Prostate gland (tissue), 2 donors: Measurements from ENCODE around the gene FAM131B. TPM values are rescaled to one million over a fixed set of nuclear protein-coding genes. Genes with fewer than 3 reads are reported as not detected.
A peak's percentile ranks its signal among the peaks of the same experiment; 100 is the strongest.

Experiments used
- DNase-seq: peaks from one replicate; pipeline ENCODE4 v3.0.0-alpha.2; 2019; ENCODE audit warnings: low spot score
- H3K27ac ChIP-seq, 2 donors: fragments of 200-600 bp; sonication (generic); 2 replicates each; pipeline ENCODE4 v1.5.1; 2017 to 2019
- H3K27me3 ChIP-seq: fragments of 200-600 bp; sonication (generic); replicated peaks from 2 replicates; pipeline ENCODE4 v1.5.1; 2019; ENCODE audit not compliant: insufficient read depth
- H3K36me3 ChIP-seq, 2 donors: fragments of 200-600 bp; sonication (generic); 1 replicate in 1 of 2; 2 replicates in 1 of 2; pipeline versions ENCODE4 v1.5.1 to v1.8.1; 2017 to 2019
- H3K4me1 ChIP-seq: fragments of 200-600 bp; sonication (generic); replicated peaks from 2 replicates; pipeline ENCODE4 v1.5.1; 2019
- H3K4me3 ChIP-seq, 2 donors: fragments of 200-600 bp; sonication (generic); 2 replicates each; pipeline ENCODE4 v1.5.1; 2017 to 2019
- H3K9me3 ChIP-seq: fragments of 200-600 bp; sonication (generic); 2 replicates; pipeline ENCODE4 v1.5.1; 2017
- CTCF ChIP-seq, 4 experiments: fragments of 200-600 bp in 2 of 4; fragments of 450-650 bp in 2 of 4; sonication (generic) in 2 of 4; IDR thresholded peaks; 1 replicate in 3 of 4; 2 replicates in 1 of 4; pipeline ENCODE4 v1.5.1; 2016 to 2019; ENCODE audit warnings: antibody characterized with exemption in 4 of 4, mild to moderate bottlenecking in 2 of 4, moderate library complexity in 2 of 4
- POLR2A ChIP-seq: fragments of 450-650 bp; IDR thresholded peaks from one replicate; pipeline ENCODE4 v1.6.1; 2016; ENCODE audit warnings: antibody characterized with exemption, mild to moderate bottlenecking
- POLR2AphosphoS5 ChIP-seq: sonication (generic); formaldehyde crosslinking; IDR thresholded peaks from one replicate; pipeline ENCODE4 v1.6.1; 2017; ENCODE audit warnings: antibody characterized with exemption
- WGBS: methylation state at CpG from one replicate; pipeline ENCODE4 v1.1.5; 2018; 5-methylcytosine and 5-hydroxymethylcytosine counted together
- intact Hi-C: fragments of 100-400 bp; cut with DNase I; formaldehyde crosslinking; loops from one replicate; pipeline ENCODE4 v1.14.2; 2022
- total RNA-seq, 2 donors: library from RNA; depleted of rRNA; stranded (reverse); fragments of >200 nt; gene quantifications; one replicate each; pipeline ENCODE4 v1.1.0, GENCODE V29; 2016

FAM131B gene
- total RNA-seq, 2 donors from 2014 or later = 0.32 to 1.2 TPM

GRCh38 chr7:143388051-143388450, 25.5 kb upstream of the FAM131B start:
- Histone ChIP-seq H3K36me3 (peaks cover 0 to 12% of the 10 kb centered on the region in 2 donors), H3K27ac (no peak overlapping the region), H3K27me3 (no peaks in the 10 kb centered on the region), H3K9me3 (no peaks in the 10 kb centered on the region), H3K4me3 (no peak overlapping the region), H3K4me1 (no peaks in the 10 kb centered on the region)
- DNase-seq = no peak
- TF ChIP-seq POLR2AphosphoS5 (no peak), POLR2A (no peak), CTCF (IDR thresholded peaks at IDR 0.05) (no peak)
- WGBS = 77% methylated on average over 10 of the region's 10 CpGs
- intact Hi-C loops = no loop called here

- intact Hi-C loops = no loop called here
- TF ChIP-seq POLR2A = no peak
- no peak for TF ChIP-seq POLR2AphosphoS5
- no peak for TF ChIP-seq CTCF (IDR thresholded peaks at IDR 0.05)
- Histone ChIP-seq H3K9me3 (no peaks in the 10 kb centered on the region), H3K36me3 (peaks cover 0 to 12% of the 10 kb centered on the region in 2 donors), H3K4me1 (no peaks in the 10 kb centered on the region), H3K4me3 (no peak overlapping the region), H3K27me3 (no peaks in the 10 kb centered on the region), H3K27ac (no peak overlapping the region)
- 82% methylated on average over 22 of the region's 23 CpGs for WGBS
- DNase-seq = no peak
Observed at GRCh38 chr7:143387156-143387975, 24.9 kb upstream of the FAM131B start.

- no peaks in the 10 kb centered on the region for H3K27me3 ChIP-seq
- no peaks in the 10 kb centered on the region for H3K9me3 ChIP-seq
- H3K27ac ChIP-seq = no peak overlapping the region
- peaks cover 5% of the 10 kb centered on the region for H3K4me1 ChIP-seq
- no peak overlapping the region for H3K4me3 ChIP-seq
- intact Hi-C loops = no loop called here
- TF ChIP-seq CTCF (IDR thresholded peaks at IDR 0.05) = no peak
- TF ChIP-seq POLR2A = no peak
- no peak for TF ChIP-seq POLR2AphosphoS5
- H3K36me3 ChIP-seq = peaks cover 0 to 12% of the 10 kb centered on the region in 2 donors
- 62% methylated on average over 19 of the region's 19 CpGs for WGBS
- DNase-seq = no peak
Observed at GRCh38 chr7:143385891-143386781, 23.6 kb upstream of the FAM131B start.

GRCh38 chr7:143384661-143385631, 22.4 kb upstream of the FAM131B start:
- no peak for DNase-seq
- intact Hi-C loops = loop anchor here (5.0 kb wide), 1 partner anchor 98 kb away; the partner anchor contains the start of gene CASP2
- Histone ChIP-seq H3K4me1 (peaks cover 5% of the 10 kb centered on the region), H3K36me3 (peaks cover 0 to 12% of the 10 kb centered on the region in 2 donors), H3K27me3 (no peaks in the 10 kb centered on the region), H3K9me3 (no peaks in the 10 kb centered on the region), H3K4me3 (no peak overlapping the region), H3K27ac (peak overlapping the region in 1 of 2 donors; percentile 18)
- TF ChIP-seq CTCF (IDR thresholded peaks at IDR 0.05) (no peak), POLR2A (no peak), POLR2AphosphoS5 (no peak)
- 70% methylated on average over 14 of the region's 14 CpGs for WGBS
